Gastrocnemius medialis (tissue), 4 donors: Measurements from ENCODE around the gene CADM2. TPM values are rescaled to one million over a fixed set of nuclear protein-coding genes. Genes with fewer than 3 reads are reported as not detected.
A peak's percentile ranks its signal among the peaks of the same experiment; 100 is the strongest.

Source experiments
- ATAC-seq, 2 donors: fragments of 150-250 bp; one replicate each; pipeline ENCODE4 v1.9.1; 2016
- DNase-seq, 2 donors: peaks; one replicate each; pipeline ENCODE4 v3.0.0-alpha.2; 2019
- H3K27ac ChIP-seq, 4 donors: fragments of 200-600 bp; sonication (generic); 1 replicate in 1 of 4; 2 replicates in 3 of 4; pipeline ENCODE4 v1.5.1; 2016 to 2018; ENCODE audit warnings: mild to moderate bottlenecking in 2 of 4, moderate library complexity in 1 of 4
- H3K27me3 ChIP-seq, 3 donors: fragments of 200-600 bp; sonication (generic) in 2 of 3; 1 replicate in 1 of 3; 2 replicates in 2 of 3; pipeline versions ENCODE4 v1.5.1 to v1.6.0; 2016 to 2019; ENCODE audit warnings: mild to moderate bottlenecking in 1 of 3, moderate library complexity in 1 of 3
- H3K36me3 ChIP-seq, 2 donors: fragments of 200-600 bp; sonication (generic) in 1 of 2; one replicate each; pipeline ENCODE4 v1.5.1; 2017 to 2018
- H3K4me1 ChIP-seq, 2 donors: fragments of 200-600 bp; sonication (generic) in 1 of 2; one replicate each; pipeline ENCODE4 v1.5.1; 2016 to 2017; ENCODE audit warnings: mild to moderate bottlenecking in 2 of 2
- H3K4me3 ChIP-seq, 4 donors: fragments of 200-600 bp; sonication (generic) in 3 of 4; 1 replicate in 1 of 4; 2 replicates in 3 of 4; pipeline ENCODE4 v1.5.1; 2016 to 2019; ENCODE audit warnings: mild to moderate bottlenecking in 2 of 4
- H3K9me3 ChIP-seq, 3 donors: fragments of 200-600 bp; sonication (generic) in 2 of 3; 1 replicate in 1 of 3; 2 replicates in 2 of 3; pipeline ENCODE4 v1.5.1; 2016 to 2019
- CTCF ChIP-seq, 5 experiments: fragments of 450-650 bp in 3 of 5; fragments of 200-600 bp in 2 of 5; sonication (generic) in 2 of 5; IDR thresholded peaks in 4 of 5; conservative IDR thresholded peaks in 1 of 5; 1 replicate in 4 of 5; 2 replicates in 1 of 5; pipeline ENCODE4 v1.5.1; 2016 to 2019; ENCODE audit warnings: antibody characterized with exemption in 5 of 5, mild to moderate bottlenecking in 3 of 5, moderate library complexity in 3 of 5
- POLR2A ChIP-seq, 2 donors: fragments of 450-650 bp; IDR thresholded peaks; one replicate each; pipeline ENCODE4 v1.6.1; 2017; ENCODE audit warnings: antibody characterized with exemption in 2 of 2, mild to moderate bottlenecking in 2 of 2, moderate library complexity in 2 of 2
- in situ Hi-C, 4 donors: fragments of 200-750 bp; cut with MboI; loops; one replicate each; pipeline versions ENCODE4 v1.15.0 to v1.8.0; 2017; ENCODE audit warnings: low sequenced_read_pairs in 4 of 4
- intact Hi-C: fragments of 100-400 bp; cut with DNase I; formaldehyde crosslinking; loops from one replicate; pipeline ENCODE4 v1.15.1; 2023; ENCODE audit warnings: low total_unique reads
- total RNA-seq, 4 donors: library from RNA; depleted of rRNA; stranded (reverse); fragments of >200 nt; gene quantifications; one replicate each; pipeline versions ENCODE4 v1.1.0 to v1.2.3, GENCODE V29; 2016

CADM2 gene
- total RNA-seq, 4 donors from 2014 or later, result 2.7 to 9.0 (median 6.0) TPM

- Histone ChIP-seq H3K27ac (peak overlapping the region in 2 of 4 donors; percentile 11 to 58), H3K36me3 (no peaks in the 10 kb centered on the region), H3K4me1 (peaks cover 6 to 17% of the 10 kb centered on the region in 2 donors), H3K27me3 (no peaks in the 10 kb centered on the region), H3K9me3 (no peaks in the 10 kb centered on the region), H3K4me3 (peak overlapping the region; percentile 0 to 41 (median 18))
- ATAC-seq (peak; percentile 36 to 80), DNase-seq (no peak)
- in situ Hi-C loops, result no loop called here
- TF ChIP-seq POLR2A (IDR thresholded peaks at IDR 0.05) (no peak), CTCF (IDR thresholded peaks at IDR 0.05 in 4 of 5, conservative IDR thresholded peaks at IDR 0.05 in 1 of 5) (no peak)
- intact Hi-C loops, result no loop called here
Measured at GRCh38 chr3:85476891-85477495, 518.2 kb downstream of the CADM2 start.

GRCh38 chr3:85481411-85482212 is 522.8 kb downstream of the CADM2 start:
- Histone ChIP-seq H3K36me3 (no peaks in the 10 kb centered on the region), H3K4me1 (peaks cover 6 to 20% of the 10 kb centered on the region in 2 donors), H3K4me3 (peak overlapping the region in 3 of 4 donors; percentile 3 to 41 (median 36)), H3K27me3 (no peaks in the 10 kb centered on the region), H3K9me3 (no peaks in the 10 kb centered on the region), H3K27ac (peak overlapping the region in 2 of 4 donors; percentile 20 to 32)
- DNase-seq (no peak), ATAC-seq (no peak)
- intact Hi-C loops, result no loop called here
- in situ Hi-C loops, result no loop called here
- no peak for TF ChIP-seq POLR2A (IDR thresholded peaks at IDR 0.05)
- no peak for TF ChIP-seq CTCF (IDR thresholded peaks at IDR 0.05 in 4 of 5, conservative IDR thresholded peaks at IDR 0.05 in 1 of 5)

GRCh38 chr3:85482213-85482490 is 523.4 kb downstream of the CADM2 start:
- peak overlapping the region in 3 of 4 donors; percentile 8 to 41 (median 36) for H3K4me3 ChIP-seq

GRCh38 chr3:85483986-85484385 is 525.2 kb downstream of the CADM2 start:
- H3K4me3 ChIP-seq, result no peak overlapping the region
- ATAC-seq, result no peak
- DNase-seq, result no peak
- H3K4me1 ChIP-seq, result peaks cover 0 to 13% of the 10 kb centered on the region in 2 donors
- no peak overlapping the region for H3K27ac ChIP-seq
- no peaks in the 10 kb centered on the region for H3K36me3 ChIP-seq
- TF ChIP-seq CTCF (IDR thresholded peaks at IDR 0.05 in 4 of 5, conservative IDR thresholded peaks at IDR 0.05 in 1 of 5), result no peak
- TF ChIP-seq POLR2A (IDR thresholded peaks at IDR 0.05), result no peak
- H3K9me3 ChIP-seq, result no peaks in the 10 kb centered on the region
- intact Hi-C loops, result no loop called here
- H3K27me3 ChIP-seq, result no peaks in the 10 kb centered on the region
- in situ Hi-C loops, result no loop called here

More at GRCh38 chr3:85482213-85482490, 523.4 kb downstream of the CADM2 start:
- in situ Hi-C loops, result no loop called here
- Histone ChIP-seq H3K9me3 (no peaks in the 10 kb centered on the region), H3K36me3 (no peaks in the 10 kb centered on the region), H3K4me1 (peaks cover 6 to 20% of the 10 kb centered on the region in 2 donors), H3K27me3 (no peaks in the 10 kb centered on the region), H3K27ac (peak overlapping the region in 2 of 4 donors; percentile 20 to 32)
- ATAC-seq (no peak), DNase-seq (no peak)
- TF ChIP-seq POLR2A (IDR thresholded peaks at IDR 0.05), result no peak
- no peak for TF ChIP-seq CTCF (IDR thresholded peaks at IDR 0.05 in 4 of 5, conservative IDR thresholded peaks at IDR 0.05 in 1 of 5)
- intact Hi-C loops, result no loop called here
